Stomach (tissue), 4 donors: ENCODE measurements around the gene CTNNA1.

ENCODE experiments used
- CTCF ChIP-seq, 7 experiments: fragments of 450-650 bp in 4 of 7; fragments of 200-600 bp in 3 of 7; sonication (generic) in 3 of 7; IDR thresholded peaks; one replicate each; pipeline ENCODE4 v1.5.1; 2016 to 2019; ENCODE audit warnings: antibody characterized with exemption in 7 of 7, control low read depth in 2 of 7, mild to moderate bottlenecking in 1 of 7
- POLR2A ChIP-seq, 4 donors: fragments of 450-650 bp; IDR thresholded peaks; one replicate each; pipeline ENCODE4 v1.6.1; 2016; ENCODE audit warnings: antibody characterized with exemption in 4 of 4, control low read depth in 2 of 4, mild to moderate bottlenecking in 1 of 4, moderate library complexity in 1 of 4
- POLR2AphosphoS5 ChIP-seq, 3 donors: sonication (generic); formaldehyde crosslinking; IDR thresholded peaks; one replicate each; pipeline ENCODE4 v1.6.1; 2016; ENCODE audit warnings: antibody characterized with exemption in 3 of 3

GRCh38 chr5:138949223-138949574, 196.0 kb downstream of the CTNNA1 start:
- no peak for TF ChIP-seq CTCF (IDR thresholded peaks at IDR 0.05)
- TF ChIP-seq POLR2A (IDR thresholded peaks at IDR 0.05): no peak
- TF ChIP-seq POLR2AphosphoS5 (IDR thresholded peaks at IDR 0.05): no peak
